Suprapubic skin (tissue), 4 donors: ENCODE results near the gene ELMO1.

Source experiments
- CTCF ChIP-seq, 2 donors: fragments of 200-600 bp in 1 of 2; fragments of 450-650 bp in 1 of 2; sonication (generic) in 1 of 2; IDR thresholded peaks; one replicate each; pipeline ENCODE4 v1.5.1; 2016 to 2019; ENCODE audit warnings: antibody characterized with exemption in 2 of 2, mild to moderate bottlenecking in 1 of 2, moderate library complexity in 1 of 2
- EP300 ChIP-seq: sonication (generic); formaldehyde crosslinking; IDR thresholded peaks from one replicate; pipeline ENCODE4 v1.6.1; 2017; ENCODE audit warnings: antibody characterized with exemption
- POLR2A ChIP-seq, 2 donors: fragments of 450-650 bp; IDR thresholded peaks; one replicate each; pipeline ENCODE4 v1.6.1; 2017; ENCODE audit warnings: antibody characterized with exemption in 2 of 2, mild to moderate bottlenecking in 2 of 2, moderate library complexity in 2 of 2
- POLR2AphosphoS5 ChIP-seq, 3 donors: sonication (generic); formaldehyde crosslinking; IDR thresholded peaks; one replicate each; pipeline ENCODE4 v1.6.1; 2017; ENCODE audit warnings: antibody characterized with exemption in 3 of 3

- TF ChIP-seq POLR2AphosphoS5 (IDR thresholded peaks at IDR 0.05) (no peak), CTCF (IDR thresholded peaks at IDR 0.05) (no peak), POLR2A (IDR thresholded peaks at IDR 0.05) (no peak), EP300 (no peak)
Observed at GRCh38 chr7:37399876-37400421, 48.7 kb downstream of the ELMO1 start.
